ENCODE data around the gene P2RY8.

DNA sequence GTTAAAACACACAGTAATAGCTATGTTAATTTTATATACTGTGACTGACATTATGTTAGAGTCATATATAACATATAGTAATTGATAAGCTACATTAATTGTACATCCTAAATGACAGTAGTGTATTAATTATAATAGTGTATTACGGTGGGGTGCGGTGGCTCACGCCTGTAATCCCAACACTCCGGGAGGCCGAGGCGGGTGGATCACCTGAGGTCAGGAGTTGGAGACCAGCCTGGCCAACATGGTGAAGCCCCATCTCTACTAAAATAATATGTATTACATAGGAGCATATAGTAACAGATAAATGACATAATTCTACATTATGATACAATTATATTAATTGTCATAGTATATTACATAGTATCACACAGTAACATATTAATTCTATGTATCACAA is 96.5 kb downstream of the P2RY8 start:
- TF ChIP-seq EZH2 (IDR thresholded peaks at IDR 0.05) (no peak), EZH2phosphoT487 (IDR thresholded peaks at IDR 0.05) (no peak)
- TF ChIP-seq, protein P1, sequence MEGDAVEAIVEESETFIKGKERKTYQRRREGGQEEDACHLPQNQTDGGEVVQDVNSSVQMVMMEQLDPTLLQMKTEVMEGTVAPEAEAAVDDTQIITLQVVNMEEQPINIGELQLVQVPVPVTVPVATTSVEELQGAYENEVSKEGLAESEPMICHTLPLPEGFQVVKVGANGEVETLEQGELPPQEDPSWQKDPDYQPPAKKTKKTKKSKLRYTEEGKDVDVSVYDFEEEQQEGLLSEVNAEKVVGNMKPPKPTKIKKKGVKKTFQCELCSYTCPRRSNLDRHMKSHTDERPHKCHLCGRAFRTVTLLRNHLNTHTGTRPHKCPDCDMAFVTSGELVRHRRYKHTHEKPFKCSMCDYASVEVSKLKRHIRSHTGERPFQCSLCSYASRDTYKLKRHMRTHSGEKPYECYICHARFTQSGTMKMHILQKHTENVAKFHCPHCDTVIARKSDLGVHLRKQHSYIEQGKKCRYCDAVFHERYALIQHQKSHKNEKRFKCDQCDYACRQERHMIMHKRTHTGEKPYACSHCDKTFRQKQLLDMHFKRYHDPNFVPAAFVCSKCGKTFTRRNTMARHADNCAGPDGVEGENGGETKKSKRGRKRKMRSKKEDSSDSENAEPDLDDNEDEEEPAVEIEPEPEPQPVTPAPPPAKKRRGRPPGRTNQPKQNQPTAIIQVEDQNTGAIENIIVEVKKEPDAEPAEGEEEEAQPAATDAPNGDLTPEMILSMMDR (IDR thresholded peaks at IDR 0.05): no peak

Data from neural progenitor cell (in vitro differentiated cells).